ENCODE results near the gene GALC. TPM values are rescaled to one million over a fixed set of nuclear protein-coding genes. Genes with fewer than 3 reads are reported as not detected.
A peak's percentile ranks its signal among the peaks of the same experiment; 100 is the strongest.

Gene GALC
- total RNA-seq, 1 donor from 2014 or later, result 7.3 TPM

- intact Hi-C loops (cut with micrococcal nuclease), result no loop called here
Observed at GRCh38 chr14:87966816-87967215, 26.2 kb downstream of the GALC start.

DNA sequence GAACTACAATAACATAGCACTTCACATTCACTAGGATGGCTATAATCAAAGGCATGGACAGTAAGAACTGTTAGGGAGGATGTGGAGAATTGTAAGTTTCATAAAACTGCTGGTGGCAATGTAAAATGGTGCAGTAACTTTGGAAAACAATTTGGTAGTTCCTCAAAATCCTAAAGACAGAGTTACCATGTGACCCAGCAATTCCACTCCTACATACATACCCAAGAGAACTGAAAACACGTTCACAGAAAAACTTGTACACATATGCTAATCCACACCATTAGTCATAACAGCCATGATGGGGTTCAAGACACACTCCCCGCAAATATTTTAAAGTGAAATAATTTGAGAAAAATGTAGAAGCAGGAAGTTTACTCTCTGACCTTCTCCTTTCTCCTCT lies 31.7 kb downstream of the GALC start:
- intact Hi-C loops (cut with micrococcal nuclease), result no loop called here
- H3K27me3 Mint-ChIP-seq, result no peaks in the 10 kb centered on the region
- no peak overlapping the region for H3K4me3 Mint-ChIP-seq
- DNase-seq, result no peak
- peaks cover 19% of the 10 kb centered on the region for H3K9me3 Mint-ChIP-seq
- H3K27ac Mint-ChIP-seq, result no peak overlapping the region
- H3K4me1 Mint-ChIP-seq, result peaks cover 10% of the 10 kb centered on the region
- peaks cover 63% of the 10 kb centered on the region for H3K36me3 Mint-ChIP-seq (ENCODE audit: low read depth)

More at GRCh38 chr14:87966816-87967215, 26.2 kb downstream of the GALC start:
- H3K4me1 Mint-ChIP-seq, result no peaks in the 10 kb centered on the region
- no peak overlapping the region for H3K4me3 Mint-ChIP-seq
- DNase-seq, result no peak
- H3K9me3 Mint-ChIP-seq, result peaks cover 4% of the 10 kb centered on the region
- H3K27ac Mint-ChIP-seq, result no peak overlapping the region
- peaks cover 34% of the 10 kb centered on the region for H3K36me3 Mint-ChIP-seq (ENCODE audit: low read depth)
- no peaks in the 10 kb centered on the region for H3K27me3 Mint-ChIP-seq

GRCh38 chr14:87960013-87960787 lies 32.8 kb downstream of the GALC start:
- H3K27ac Mint-ChIP-seq, result no peak overlapping the region
- peaks cover 10% of the 10 kb centered on the region for H3K4me1 Mint-ChIP-seq
- H3K9me3 Mint-ChIP-seq, result peaks cover 19% of the 10 kb centered on the region
- peaks cover 63% of the 10 kb centered on the region for H3K36me3 Mint-ChIP-seq (ENCODE audit: low read depth)
- no peak for DNase-seq
- intact Hi-C loops (cut with micrococcal nuclease), result no loop called here
- no peak overlapping the region for H3K4me3 Mint-ChIP-seq
- H3K27me3 Mint-ChIP-seq, result no peaks in the 10 kb centered on the region

DNA sequence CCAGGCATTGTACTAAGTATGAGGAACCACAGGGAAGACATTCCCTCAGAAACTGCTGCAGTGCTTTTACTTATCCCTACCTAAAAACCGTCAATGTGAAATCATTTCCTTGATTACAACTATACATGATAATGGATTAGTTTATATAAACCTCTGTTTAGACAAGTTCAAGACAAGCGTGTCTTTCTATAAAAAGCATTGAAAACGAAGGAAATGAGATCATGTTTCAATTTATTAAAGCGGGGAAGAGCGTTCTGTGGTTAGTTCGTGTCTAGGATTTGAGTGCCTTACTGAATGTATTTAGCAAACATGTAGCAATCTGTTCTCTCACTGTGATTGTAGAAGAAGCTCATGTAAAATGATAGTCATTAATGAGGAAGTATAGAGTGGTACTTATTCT lies 37.5 kb downstream of the GALC start:
- Mint-ChIP-seq H3K4me3 (no peak overlapping the region), H3K4me1 (peaks cover 27% of the 10 kb centered on the region), H3K27me3 (no peaks in the 10 kb centered on the region), H3K36me3 (ENCODE audit: low read depth) (peaks cover 36% of the 10 kb centered on the region), H3K9me3 (peaks cover 15% of the 10 kb centered on the region), H3K27ac (no peak overlapping the region)
- intact Hi-C loops (cut with micrococcal nuclease), result no loop called here
- no peak for DNase-seq

DNA sequence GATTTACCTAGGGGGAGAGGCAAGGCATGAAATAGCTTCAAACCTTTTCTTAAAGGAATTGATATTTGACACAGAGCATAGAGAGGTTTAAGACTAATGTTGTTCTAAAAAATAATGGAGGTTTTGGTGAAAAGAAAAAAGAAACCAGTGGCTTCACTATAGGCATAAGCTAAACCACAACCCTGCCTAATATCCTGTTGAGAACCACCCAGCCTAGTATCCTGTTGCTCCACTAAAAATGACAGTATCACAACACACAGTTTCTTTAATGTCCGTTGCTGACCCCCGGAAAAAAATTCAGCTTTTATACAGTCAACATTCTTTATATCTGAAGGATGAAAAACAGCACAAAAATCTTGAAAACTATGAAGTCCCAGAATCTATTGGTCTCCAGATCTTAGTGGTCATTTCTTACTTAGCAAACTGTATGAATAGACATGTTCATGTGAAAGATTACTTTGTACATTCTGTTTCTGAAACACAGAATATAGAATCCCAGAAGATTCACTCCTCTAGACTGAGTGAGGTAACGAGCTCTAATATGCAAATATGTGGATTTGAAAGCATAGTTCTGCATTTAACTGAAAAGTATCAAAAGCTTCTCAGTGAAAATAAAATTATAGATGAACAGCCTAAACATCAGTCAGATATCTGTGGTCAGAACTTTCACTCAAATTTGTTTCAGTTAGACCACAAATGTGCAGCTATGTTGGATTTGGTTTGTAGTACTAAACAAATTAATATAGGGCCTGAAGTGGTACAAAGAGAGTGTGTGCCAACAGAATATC lies 40.5 kb downstream of the GALC start:
- no peaks in the 10 kb centered on the region for H3K27me3 Mint-ChIP-seq
- DNase-seq, result peak; percentile 61
- H3K4me1 Mint-ChIP-seq, result peaks cover 17% of the 10 kb centered on the region
- H3K27ac Mint-ChIP-seq, result no peak overlapping the region
- intact Hi-C loops (cut with micrococcal nuclease), result loop anchor here (5.0 kb wide), 1 partner anchor 55 kb away; the partner anchor contains the start of gene GPR65
- H3K36me3 Mint-ChIP-seq (ENCODE audit: low read depth), result peaks cover 23% of the 10 kb centered on the region
- peak overlapping the region; percentile 67 for H3K4me3 Mint-ChIP-seq
- no peaks in the 10 kb centered on the region for H3K9me3 Mint-ChIP-seq

GRCh38 chr14:87944987-87945604 lies 47.9 kb downstream of the GALC start:
- Mint-ChIP-seq H3K36me3 (ENCODE audit: low read depth) (peaks cover 23% of the 10 kb centered on the region), H3K4me1 (no peaks in the 10 kb centered on the region), H3K27me3 (no peaks in the 10 kb centered on the region), H3K4me3 (no peak overlapping the region), H3K9me3 (no peaks in the 10 kb centered on the region), H3K27ac (no peak overlapping the region)
- DNase-seq, result peak; percentile 61
- intact Hi-C loops (cut with micrococcal nuclease), result loop anchor here (1.0 to 10.0 kb wide), 5 partner anchors 48 to 620 kb away; partner anchors contain the start of genes GALC and ZC3H14

DNA sequence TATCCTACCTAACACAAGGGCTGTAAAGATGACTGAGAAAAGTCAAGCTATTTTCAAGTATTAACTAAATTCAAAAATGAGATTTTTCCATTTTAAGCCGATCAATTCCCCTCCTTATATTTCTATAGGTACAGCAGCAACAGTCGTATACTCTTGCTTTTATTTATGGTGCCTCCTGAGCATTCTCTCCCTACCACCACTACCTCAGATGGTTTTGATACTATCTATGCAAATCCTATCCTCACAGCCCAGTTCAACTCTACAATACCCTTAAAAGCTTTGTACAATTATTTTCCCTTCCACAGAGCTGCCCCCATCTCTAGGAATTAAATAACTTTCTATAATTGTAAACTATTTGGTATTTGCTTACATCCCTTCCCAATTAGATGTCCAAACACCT lies 52.1 kb downstream of the GALC start:
- no peak overlapping the region for H3K4me3 Mint-ChIP-seq
- intact Hi-C loops (cut with micrococcal nuclease), result loop anchor here (10.0 kb wide), 1 partner anchor 624 kb away; the partner anchor contains the start of gene ZC3H14
- peaks cover 15% of the 10 kb centered on the region for H3K36me3 Mint-ChIP-seq (ENCODE audit: low read depth)
- H3K27ac Mint-ChIP-seq, result no peak overlapping the region
- no peaks in the 10 kb centered on the region for H3K27me3 Mint-ChIP-seq
- H3K9me3 Mint-ChIP-seq, result no peaks in the 10 kb centered on the region
- peaks cover 3% of the 10 kb centered on the region for H3K4me1 Mint-ChIP-seq
- DNase-seq, result no peak

DNA sequence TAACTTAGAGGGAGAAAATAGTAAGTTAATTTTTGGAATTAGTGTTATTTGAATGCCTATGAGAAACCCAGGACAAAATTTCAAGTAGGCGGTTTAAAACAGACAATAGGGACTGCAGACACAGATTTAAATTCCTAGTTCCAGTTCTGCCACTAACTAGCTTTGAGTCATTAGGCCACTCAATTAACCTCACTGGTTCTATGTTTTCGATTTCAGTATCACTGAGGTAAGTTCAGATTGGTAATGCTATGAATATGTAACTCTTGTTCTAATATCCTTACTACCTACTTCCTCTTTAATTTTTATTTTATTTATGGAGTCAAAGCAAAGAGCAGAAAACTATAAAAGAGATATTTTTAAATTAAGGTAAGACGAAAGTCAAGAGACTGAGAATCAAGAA lies 52.6 kb downstream of the GALC start:
- H3K4me3 Mint-ChIP-seq, result no peak overlapping the region
- H3K36me3 Mint-ChIP-seq (ENCODE audit: low read depth), result peaks cover 15% of the 10 kb centered on the region
- H3K27ac Mint-ChIP-seq, result no peak overlapping the region
- H3K9me3 Mint-ChIP-seq, result no peaks in the 10 kb centered on the region
- intact Hi-C loops (cut with micrococcal nuclease), result loop anchor here (10.0 kb wide), 1 partner anchor 624 kb away; the partner anchor contains the start of gene ZC3H14
- no peaks in the 10 kb centered on the region for H3K27me3 Mint-ChIP-seq
- peaks cover 3% of the 10 kb centered on the region for H3K4me1 Mint-ChIP-seq
- no peak for DNase-seq

DNA sequence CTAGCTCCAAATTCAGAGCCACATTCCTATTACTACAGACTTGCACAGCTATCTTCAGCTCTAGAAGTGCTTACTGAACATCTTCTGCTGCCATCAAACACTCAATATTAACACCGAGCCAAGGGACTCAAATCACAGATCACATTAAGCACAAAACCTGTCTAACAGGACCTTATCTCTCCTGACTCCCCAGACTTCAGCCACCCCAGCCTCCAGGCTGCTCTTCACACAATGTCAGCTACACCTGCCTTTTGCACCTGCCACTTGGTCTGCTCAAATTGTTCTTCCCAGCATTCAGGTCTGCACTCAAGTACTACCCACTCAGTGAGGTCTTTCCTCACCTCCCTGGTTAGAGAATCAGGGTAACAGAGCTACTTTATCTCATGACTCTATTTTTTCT lies 57.1 kb downstream of the GALC start:
- H3K9me3 Mint-ChIP-seq, result peaks cover 7% of the 10 kb centered on the region
- no peak overlapping the region for H3K27ac Mint-ChIP-seq
- intact Hi-C loops (cut with micrococcal nuclease), result no loop called here
- peaks cover 3% of the 10 kb centered on the region for H3K4me1 Mint-ChIP-seq
- no peaks in the 10 kb centered on the region for H3K27me3 Mint-ChIP-seq
- no peak overlapping the region for H3K4me3 Mint-ChIP-seq
- peaks cover 23% of the 10 kb centered on the region for H3K36me3 Mint-ChIP-seq (ENCODE audit: low read depth)
- no peak for DNase-seq

- intact Hi-C loops (cut with micrococcal nuclease), result no loop called here
- no peaks in the 10 kb centered on the region for H3K27me3 Mint-ChIP-seq
- H3K4me3 Mint-ChIP-seq, result no peak overlapping the region
- H3K4me1 Mint-ChIP-seq, result peaks cover 3% of the 10 kb centered on the region
- H3K9me3 Mint-ChIP-seq, result peaks cover 7% of the 10 kb centered on the region
- no peak for DNase-seq
- H3K27ac Mint-ChIP-seq, result no peak overlapping the region
- peaks cover 24% of the 10 kb centered on the region for H3K36me3 Mint-ChIP-seq (ENCODE audit: low read depth)
Observed at GRCh38 chr14:87935081-87935828, 57.7 kb downstream of the GALC start.

- Mint-ChIP-seq H3K27ac (no peak overlapping the region), H3K27me3 (no peaks in the 10 kb centered on the region)
Observed at GRCh38 chr14:87934185-87934584, 58.8 kb downstream of the GALC start.

DNA sequence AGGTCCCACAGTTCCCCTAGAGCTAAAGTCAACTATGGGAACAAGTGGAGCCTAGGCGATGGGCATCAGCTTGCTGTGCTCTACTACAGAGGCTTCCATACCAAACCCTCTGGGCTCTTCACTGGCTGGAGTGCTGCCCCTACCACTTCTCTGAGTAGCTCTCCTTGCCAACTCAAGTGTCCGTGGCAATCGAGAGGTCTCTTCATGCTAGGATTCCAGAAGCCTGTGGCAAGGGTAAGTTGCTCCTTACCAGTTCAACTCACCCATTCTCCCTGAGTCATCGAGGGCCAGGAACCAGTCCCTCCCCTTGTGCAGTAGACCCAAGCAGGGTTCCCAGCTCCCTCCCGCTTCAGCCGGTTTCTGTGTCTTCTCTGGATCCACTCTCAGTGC lies 76.1 kb downstream of the GALC start:
- intact Hi-C loops (cut with micrococcal nuclease), result no loop called here
- H3K4me1 Mint-ChIP-seq, result no peaks in the 10 kb centered on the region
- DNase-seq, result no peak
- H3K27ac Mint-ChIP-seq, result no peak overlapping the region
- H3K36me3 Mint-ChIP-seq (ENCODE audit: low read depth), result no peaks in the 10 kb centered on the region
- no peaks in the 10 kb centered on the region for H3K9me3 Mint-ChIP-seq
- no peak overlapping the region for H3K4me3 Mint-ChIP-seq
- peaks cover 7% of the 10 kb centered on the region for H3K27me3 Mint-ChIP-seq

More at GRCh38 chr14:87934185-87934584, 58.8 kb downstream of the GALC start:
- no peak for DNase-seq
- peaks cover 3% of the 10 kb centered on the region for H3K4me1 Mint-ChIP-seq
- H3K36me3 Mint-ChIP-seq (ENCODE audit: low read depth), result peaks cover 19% of the 10 kb centered on the region
- H3K4me3 Mint-ChIP-seq, result no peak overlapping the region
- peaks cover 7% of the 10 kb centered on the region for H3K9me3 Mint-ChIP-seq
- intact Hi-C loops (cut with micrococcal nuclease), result no loop called here

- H3K27me3 Mint-ChIP-seq, result peaks cover 7% of the 10 kb centered on the region
- no peak for DNase-seq
- H3K27ac Mint-ChIP-seq, result no peak overlapping the region
- no peaks in the 10 kb centered on the region for H3K4me1 Mint-ChIP-seq
- H3K9me3 Mint-ChIP-seq, result no peaks in the 10 kb centered on the region
- no peak overlapping the region for H3K4me3 Mint-ChIP-seq
- intact Hi-C loops (cut with micrococcal nuclease), result no loop called here
- no peaks in the 10 kb centered on the region for H3K36me3 Mint-ChIP-seq (ENCODE audit: low read depth)
Observed at GRCh38 chr14:87916103-87916885, 76.7 kb downstream of the GALC start.
